AG04449 (cell line): Measurements from ENCODE around the gene DGKI.

Source experiments
- CTCF ChIA-PET: fragments of 350-600 bp; formaldehyde crosslinking; extraction: SDS; loops from one replicate; lab custom pipeline; 2021; ENCODE audit warnings: antibody characterized with exemption; lab: Yijun Ruan, JAX
- POLR2A ChIA-PET: fragments of 400-600, 350-600 bp; formaldehyde crosslinking; extraction: SDS; loops from one replicate; lab custom pipeline; 2020; ENCODE audit warnings: antibody characterized with exemption, inconsistent platforms; lab: Yijun Ruan, JAX
- DNase-seq: peaks from one replicate; pipeline ENCODE4 v3.0.0-alpha.2; 2010; ENCODE audit warnings: low read depth, low spot score
- H3K4me3 ChIP-seq: 2 replicates; pipeline ENCODE4 v1.5.1; 2011; ENCODE audit warnings: low read depth, mild to moderate bottlenecking, control low read depth, low read length
- TF ChIP-seq, protein P1 (sequence below): IDR thresholded peaks from one replicate; pipeline ENCODE4 v1.5.1; 2011; ENCODE audit warnings: mild to moderate bottlenecking, moderate library complexity, low read length, control low read depth, inconsistent platforms; ENCODE audit not compliant: insufficient read depth; ENCODE audit errors: missing control alignments

DGKI gene

DNA sequence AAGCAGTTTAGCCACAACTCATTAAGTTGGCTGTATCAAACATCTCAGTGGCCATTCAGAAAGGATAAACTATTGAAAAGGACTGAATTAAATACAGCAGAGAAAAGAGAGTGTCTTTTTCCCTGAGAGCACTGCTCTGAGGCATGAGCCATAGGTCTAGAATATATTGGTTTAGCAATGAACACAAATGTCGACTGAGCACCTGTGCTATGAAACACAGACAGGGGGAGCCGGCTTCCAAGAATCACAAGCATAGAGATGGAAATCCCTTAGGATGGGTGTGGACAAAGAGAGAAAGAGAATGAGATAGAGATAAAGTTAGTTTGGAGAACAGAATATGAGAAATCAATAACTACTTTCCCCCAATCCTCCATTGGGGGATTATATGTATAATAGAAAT lies 54.8 kb downstream of the DGKI start:
- ChIA-PET POLR2A (no interaction called here), CTCF (interaction anchor here (1.0 to 1.7 kb wide), 2 partner anchors 14 to 136 kb away, joined by 3 to 7 read pairs; no protein-coding TSS in a partner anchor)
- no peak for DNase-seq
- H3K4me3 ChIP-seq = no peak overlapping the region
- TF ChIP-seq, protein P1, sequence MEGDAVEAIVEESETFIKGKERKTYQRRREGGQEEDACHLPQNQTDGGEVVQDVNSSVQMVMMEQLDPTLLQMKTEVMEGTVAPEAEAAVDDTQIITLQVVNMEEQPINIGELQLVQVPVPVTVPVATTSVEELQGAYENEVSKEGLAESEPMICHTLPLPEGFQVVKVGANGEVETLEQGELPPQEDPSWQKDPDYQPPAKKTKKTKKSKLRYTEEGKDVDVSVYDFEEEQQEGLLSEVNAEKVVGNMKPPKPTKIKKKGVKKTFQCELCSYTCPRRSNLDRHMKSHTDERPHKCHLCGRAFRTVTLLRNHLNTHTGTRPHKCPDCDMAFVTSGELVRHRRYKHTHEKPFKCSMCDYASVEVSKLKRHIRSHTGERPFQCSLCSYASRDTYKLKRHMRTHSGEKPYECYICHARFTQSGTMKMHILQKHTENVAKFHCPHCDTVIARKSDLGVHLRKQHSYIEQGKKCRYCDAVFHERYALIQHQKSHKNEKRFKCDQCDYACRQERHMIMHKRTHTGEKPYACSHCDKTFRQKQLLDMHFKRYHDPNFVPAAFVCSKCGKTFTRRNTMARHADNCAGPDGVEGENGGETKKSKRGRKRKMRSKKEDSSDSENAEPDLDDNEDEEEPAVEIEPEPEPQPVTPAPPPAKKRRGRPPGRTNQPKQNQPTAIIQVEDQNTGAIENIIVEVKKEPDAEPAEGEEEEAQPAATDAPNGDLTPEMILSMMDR = no peak

DNA sequence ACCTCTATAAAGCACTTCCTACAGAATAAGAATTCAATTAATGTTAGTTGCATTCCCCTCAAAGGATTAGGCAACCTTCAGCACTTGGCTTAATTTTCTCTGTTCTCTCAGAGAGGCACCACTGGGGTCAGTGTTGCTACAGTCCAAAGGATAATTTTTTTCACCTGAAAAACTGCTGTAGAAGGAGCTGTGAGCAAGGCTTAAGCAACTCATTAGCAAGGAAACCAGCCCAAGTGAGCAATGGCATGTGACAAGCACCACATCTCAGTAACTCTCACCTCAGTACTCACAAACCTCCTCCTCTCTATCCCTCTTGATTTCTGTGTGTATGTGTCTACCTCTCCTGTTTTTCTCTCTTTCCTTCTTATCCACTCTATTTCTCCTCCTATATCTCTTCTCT lies 55.9 kb downstream of the DGKI start:
- POLR2A ChIA-PET = no interaction called here
- TF ChIP-seq, protein P1 = no peak
- CTCF ChIA-PET = interaction anchor here (1.0 to 1.7 kb wide), 3 partner anchors 13 to 135 kb away, joined by 3 to 7 read pairs (median 4); no protein-coding TSS in a partner anchor
- DNase-seq = no peak
- H3K4me3 ChIP-seq = no peak overlapping the region

DNA sequence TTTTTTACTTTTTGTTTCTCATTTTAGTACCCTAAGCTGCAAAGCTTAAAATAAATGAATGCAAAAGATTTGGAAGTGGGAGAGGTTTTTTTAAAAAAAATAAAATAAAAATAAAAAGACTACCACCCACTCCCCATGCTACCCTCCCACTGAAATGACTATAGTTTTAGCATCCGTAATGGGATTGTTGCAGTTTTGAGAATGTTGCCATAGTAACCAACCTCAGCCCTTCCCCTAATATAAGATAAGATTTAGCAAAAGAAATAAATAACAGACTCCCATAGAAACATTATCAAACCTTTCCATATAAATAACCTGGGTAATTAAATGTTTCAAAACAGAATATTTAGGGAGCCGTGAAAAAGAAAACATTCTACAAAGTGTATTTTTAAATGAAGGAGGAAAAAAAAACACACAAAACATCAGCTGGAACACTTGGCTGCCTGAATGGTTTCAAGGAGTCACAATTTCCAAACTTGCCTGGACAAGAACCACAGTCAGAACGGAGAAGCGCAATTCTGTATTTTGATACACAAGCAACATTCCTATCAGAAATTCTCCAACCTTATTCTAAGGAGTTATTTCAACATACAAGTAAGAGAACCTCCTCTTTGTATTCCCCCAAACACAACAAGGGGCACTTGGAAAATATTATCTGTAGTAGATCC lies 57.4 kb downstream of the DGKI start:
- no peak for DNase-seq
- CTCF ChIA-PET = no interaction called here
- POLR2A ChIA-PET = no interaction called here
- H3K4me3 ChIP-seq = no peak overlapping the region
- TF ChIP-seq, protein P1 = no peak

DNA sequence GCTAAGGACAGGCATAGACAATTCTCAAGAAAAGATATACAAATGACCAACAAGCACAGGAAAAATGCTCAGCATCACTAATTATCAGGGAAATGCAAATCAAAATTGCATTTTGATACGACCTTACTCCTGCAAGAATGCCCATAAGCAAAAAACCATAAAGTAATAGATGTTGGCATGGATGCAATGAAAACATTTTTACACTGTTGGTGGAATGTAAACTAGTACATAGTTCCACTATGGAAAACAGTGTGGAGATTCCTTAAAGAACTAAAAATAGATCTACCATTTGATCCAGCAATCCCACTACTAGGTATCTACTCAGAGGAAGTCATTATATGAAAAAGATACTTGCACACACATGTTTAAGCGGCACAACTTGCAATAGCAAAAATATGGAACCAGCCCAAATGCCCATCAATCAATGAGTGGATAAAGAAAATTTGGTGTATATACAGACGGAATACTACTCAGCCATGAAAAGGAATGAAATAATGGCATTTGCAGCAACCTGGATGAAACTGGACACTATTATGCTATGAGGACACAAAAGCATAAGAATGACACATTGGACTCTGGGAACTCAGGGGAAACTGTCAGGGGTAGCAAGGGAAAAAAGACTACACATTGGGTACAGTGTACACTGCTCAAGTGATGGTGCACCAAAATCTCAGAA lies 59.3 kb downstream of the DGKI start:
- no peak overlapping the region for H3K4me3 ChIP-seq
- DNase-seq = no peak
- CTCF ChIA-PET = no interaction called here
- TF ChIP-seq, protein P1 = no peak
- POLR2A ChIA-PET = no interaction called here

DNA sequence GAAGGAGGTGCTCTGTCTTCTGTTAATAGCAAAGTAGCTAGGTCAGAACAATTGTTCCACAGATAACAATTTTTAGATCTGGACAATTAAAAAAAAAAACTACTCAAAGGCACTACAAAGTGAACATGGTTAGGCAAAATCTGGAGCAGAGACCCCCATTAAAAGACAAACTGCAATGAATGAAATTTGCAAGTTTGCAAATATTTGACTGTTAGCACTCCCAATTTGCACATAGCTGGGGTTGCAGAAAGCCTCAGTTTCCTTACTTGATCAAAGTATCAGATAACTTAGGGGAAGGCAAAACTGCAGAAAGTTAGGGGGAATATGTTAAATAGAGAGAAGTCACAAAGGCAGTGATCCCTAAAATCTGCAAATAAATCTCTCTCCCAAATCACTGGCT lies 68.3 kb downstream of the DGKI start:
- CTCF ChIA-PET = interaction anchor here (1.1 kb wide), 1 partner anchor 13 kb away, joined by 3 read pairs; no protein-coding TSS in a partner anchor
- POLR2A ChIA-PET = no interaction called here
- DNase-seq = no peak
- TF ChIP-seq, protein P1 = no peak
- H3K4me3 ChIP-seq = no peak overlapping the region

DNA sequence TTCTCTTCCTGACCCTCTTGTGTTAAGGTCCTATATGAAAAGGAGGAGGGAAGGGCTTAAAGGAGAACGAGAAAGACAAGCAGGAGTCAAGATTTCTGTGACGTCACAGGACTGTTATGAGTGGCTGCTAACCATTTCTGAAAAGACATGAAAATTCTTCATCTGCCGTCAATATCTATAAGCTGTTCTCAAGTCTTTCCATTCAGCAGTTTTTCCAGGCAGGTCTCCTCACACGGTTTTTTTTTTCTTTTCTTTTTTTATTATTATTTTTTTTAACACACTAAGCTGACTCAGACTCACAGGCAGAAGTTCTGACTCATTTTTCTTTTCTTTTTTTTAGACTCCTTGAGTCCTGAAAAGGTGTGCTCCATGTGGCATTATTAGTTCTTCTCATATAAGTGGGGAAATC lies 72.0 kb downstream of the DGKI start:
- H3K4me3 ChIP-seq = no peak overlapping the region
- DNase-seq = no peak
- ChIA-PET POLR2A (no interaction called here), CTCF (interaction anchor here (0.8 kb wide), 1 partner anchor 9 kb away, joined by 3 read pairs; no protein-coding TSS in a partner anchor)
- TF ChIP-seq, protein P1 = no peak
